GM21526 (cell line): ENCODE data around the gene HLA-DPB1.
A peak's percentile ranks its signal among the peaks of the same experiment; 100 is the strongest.
"Not testable (repeated sequence)": the region's sequence is repeated elsewhere in the genome, so short reads cannot be mapped to it uniquely, and the experiment has no call there.

Experiments
- ATAC-seq: cut with Tn5 transposase; IDR thresholded peaks from one replicate; pipeline ENCODE4 v1.9.1; 2021; ENCODE audit warnings: moderate library complexity; ENCODE audit not compliant: unreplicated experiment, low FRiP score

The HLA-DPB1 gene

DNA sequence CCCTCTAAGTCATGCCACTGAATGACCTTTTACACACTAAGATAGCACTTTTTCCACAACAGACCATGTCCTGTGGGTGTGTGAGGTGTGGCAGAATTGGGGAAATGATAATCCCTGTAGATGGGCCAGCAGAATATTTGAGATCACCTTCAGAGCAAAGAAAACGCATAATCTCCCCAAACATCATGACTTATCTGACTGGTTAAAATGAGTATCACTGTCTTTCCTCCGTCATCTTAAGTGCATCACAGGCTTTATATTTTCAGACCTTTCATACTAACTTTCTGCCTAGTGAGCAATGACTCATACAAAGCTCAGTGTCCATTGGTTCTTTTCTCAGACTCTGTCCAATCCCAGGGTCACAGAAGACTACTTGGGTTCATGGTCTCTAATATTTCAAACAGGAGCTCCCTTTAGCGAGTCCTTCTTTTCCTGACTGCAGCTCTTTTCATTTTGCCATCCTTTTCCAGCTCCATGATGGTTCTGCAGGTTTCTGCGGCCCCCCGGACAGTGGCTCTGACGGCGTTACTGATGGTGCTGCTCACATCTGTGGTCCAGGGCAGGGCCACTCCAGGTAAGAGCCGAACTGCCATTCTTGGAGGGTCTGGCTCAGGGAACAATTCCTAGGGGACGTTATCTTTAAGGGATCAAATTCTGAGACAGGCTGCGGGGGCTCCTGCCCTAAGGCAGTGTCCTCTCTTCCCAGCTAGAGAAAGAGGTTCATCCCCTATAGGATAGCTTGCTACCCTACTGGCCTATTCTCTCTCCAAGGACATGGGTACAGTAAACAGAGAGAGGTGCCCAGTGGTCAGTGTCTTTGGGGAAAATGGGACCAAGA lies at the start of gene HLA-DPB1:
Gene HLA-DPB1 (plus strand): TSS at position 423 of the 838 bp plus-strand sequence. CDS start 52 bp downstream, at position 475.
- ATAC-seq, result peak; percentile 62

DNA sequence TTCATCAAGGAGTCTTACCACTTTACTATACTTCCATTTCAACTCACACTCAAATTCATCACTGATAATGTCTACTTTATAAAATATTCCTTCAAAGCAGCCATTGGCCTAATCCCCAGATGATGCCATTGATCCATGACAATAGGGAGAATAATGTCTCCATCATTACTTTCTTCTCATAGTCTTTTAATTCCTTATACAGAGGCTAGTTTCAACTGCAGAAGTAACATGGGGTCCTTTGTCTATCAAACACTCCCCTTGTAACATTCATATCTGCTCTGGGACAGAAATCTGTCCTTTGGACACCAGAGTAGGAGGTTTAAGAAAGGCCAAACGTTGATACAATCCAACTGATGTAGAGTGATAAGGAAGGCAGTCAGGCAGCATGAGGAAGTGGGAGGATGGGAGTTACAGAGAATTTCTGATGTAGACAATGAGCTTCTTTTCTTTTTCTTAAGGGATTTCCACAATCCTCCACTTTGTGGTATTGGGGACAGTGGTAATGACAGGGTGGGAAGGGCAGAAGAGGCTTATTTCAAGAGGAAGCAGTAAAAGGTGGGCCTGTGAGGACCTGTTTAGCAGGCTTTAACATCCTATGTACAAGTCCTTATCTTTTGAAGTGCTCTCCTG lies 47.5 kb upstream of the HLA-DPB1 start:
- ATAC-seq, result no peak

DNA sequence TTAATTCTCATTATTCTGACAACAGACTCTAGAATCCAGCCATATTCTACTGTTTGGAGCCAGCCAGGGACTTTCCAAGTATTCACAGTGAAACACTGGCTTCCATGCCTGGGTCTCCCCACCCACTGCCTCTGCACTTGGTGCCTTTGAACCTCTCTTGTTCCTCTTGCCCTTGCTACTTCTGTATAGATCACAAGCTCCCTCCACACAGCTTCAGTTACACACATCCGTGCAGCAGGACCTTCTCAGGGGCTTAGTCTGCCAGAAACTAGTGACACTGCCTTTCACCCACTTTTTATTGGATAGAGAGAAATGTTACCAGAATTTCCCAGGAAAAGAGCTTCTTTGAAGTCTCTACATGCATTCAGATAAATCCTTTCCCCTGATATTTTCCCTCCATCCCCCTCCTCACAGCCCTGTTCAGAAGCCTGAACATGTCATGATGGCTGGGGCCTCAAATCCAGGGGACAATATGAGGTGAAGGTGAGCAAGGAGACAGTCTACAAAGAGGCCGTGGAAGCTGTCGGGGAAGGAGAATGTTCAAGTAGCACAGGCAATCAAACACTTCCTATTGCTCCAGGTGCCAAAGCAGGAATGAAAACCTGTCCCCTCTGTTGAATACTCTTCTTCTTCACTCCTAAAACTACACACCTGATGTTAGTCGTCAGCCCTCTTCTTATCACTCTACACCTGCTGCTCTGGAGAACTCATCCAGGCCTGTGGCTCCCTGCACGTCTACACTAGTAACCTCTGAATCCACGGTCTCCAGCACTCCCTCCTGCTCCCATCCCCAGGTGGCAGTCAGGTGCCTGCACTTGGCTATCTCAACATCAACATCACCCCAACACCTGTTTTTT lies 46.2 kb upstream of the HLA-DPB1 start:
- peak; percentile 64 for ATAC-seq

DNA sequence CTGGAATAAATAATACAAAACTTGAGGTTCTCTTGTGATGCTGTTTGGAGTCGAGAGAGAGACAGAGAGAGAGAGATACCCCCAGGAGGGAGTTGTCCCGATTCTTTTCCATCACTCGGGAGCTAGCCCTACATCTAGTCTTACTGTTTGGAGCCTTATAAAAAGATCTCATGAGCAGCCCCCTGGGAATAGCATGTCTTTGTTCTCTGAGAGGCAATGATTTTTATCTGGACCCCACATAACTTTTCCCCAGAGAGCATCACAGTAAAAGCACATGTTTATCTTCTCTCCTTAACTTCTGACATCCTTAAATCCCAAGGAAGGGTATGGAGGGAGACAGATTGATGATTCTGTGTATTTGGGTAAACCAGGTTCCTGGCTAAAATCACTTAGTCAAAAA lies 45.5 kb upstream of the HLA-DPB1 start:
- ATAC-seq, result no peak

DNA sequence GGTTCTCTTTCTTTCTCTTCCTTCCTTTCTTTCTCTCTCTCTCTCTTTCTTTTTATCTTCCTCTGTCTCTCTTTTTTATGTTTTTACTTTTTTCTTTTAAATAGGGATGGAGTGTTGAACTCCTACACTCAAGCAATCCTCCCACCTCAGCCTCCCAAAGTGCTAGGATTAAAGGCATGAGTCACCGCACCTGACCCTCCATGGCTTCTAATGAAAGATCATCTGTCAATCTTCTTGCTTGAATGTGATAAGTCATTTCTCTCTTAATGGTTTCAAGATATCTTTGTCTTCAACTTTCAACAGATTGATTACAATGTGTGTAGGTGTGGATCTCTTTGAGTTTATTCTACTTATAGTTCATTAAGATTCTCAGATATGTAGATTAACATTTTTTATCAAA lies 41.2 kb upstream of the HLA-DPB1 start:
- no peak for ATAC-seq

DNA sequence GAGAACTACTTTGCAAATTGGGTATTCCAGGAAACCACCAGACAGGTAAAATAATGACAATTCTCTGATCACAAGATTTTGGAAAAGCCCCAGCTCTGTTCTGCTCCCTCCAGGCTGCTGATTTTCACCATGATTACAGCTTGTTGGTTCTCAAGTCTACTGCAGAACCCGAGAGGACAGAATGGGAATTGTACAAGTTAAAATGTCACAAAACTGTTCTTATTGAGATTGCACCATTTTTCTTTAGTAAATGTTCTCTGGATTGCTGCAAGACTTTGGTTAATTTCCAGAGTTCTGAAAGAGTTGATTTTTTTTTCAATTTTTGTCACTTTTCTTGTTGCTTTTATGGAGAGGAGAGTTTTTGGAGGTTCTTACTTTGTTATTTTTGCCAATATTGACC lies 39.3 kb upstream of the HLA-DPB1 start:
- no peak for ATAC-seq

DNA sequence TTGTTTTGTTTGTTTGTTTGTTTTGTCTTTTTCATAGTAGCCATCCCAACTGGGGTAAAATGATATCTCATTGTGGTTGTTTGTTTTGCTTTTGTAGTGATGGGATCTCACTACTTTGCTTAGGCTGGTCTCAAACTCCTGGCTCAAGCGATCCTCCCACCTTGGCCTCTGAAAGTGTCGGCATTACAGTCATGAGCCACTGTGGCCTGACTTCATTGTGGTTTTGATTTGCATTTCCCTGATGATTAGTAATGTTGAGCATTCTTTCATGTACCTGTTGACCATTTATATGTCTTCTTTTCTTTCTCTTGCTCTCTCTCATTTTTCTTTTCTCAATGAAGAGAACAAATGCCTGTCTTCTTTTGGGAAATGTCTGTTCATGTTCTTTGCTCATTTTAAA lies 35.6 kb upstream of the HLA-DPB1 start:
- no peak for ATAC-seq

DNA sequence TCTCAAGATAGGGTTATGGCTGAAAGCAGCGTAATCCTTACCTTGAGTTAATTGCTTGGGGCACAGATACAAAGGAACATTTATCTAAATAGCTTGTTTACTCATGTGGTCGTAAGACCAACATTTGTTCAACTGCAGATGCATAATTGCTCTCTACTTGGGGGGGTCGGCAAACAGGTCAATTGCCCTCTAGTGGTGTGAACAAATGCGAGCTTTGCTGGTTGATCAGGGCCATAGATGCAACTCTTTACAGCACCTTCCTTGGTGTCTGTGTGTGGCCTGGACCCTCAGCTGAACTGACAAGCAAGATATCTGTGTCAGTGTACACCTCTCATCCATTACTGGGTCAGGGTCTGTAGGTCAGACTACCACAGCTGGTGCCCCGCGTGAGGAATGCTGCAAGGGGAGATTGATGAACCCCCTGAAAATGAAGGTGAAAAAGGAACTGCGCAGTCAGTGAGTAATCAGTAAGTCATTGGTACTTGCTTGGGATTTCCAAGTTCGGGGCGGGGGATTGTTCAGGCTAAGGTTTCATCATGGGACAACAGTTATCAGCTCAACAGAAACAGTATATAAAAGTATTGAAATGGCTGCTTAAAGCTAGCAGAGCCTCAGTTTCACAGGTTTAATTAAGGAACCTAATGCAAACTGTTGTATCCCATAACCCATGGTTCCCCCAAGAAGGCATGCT lies 26.3 kb upstream of the HLA-DPB1 start:
- no peak for ATAC-seq

DNA sequence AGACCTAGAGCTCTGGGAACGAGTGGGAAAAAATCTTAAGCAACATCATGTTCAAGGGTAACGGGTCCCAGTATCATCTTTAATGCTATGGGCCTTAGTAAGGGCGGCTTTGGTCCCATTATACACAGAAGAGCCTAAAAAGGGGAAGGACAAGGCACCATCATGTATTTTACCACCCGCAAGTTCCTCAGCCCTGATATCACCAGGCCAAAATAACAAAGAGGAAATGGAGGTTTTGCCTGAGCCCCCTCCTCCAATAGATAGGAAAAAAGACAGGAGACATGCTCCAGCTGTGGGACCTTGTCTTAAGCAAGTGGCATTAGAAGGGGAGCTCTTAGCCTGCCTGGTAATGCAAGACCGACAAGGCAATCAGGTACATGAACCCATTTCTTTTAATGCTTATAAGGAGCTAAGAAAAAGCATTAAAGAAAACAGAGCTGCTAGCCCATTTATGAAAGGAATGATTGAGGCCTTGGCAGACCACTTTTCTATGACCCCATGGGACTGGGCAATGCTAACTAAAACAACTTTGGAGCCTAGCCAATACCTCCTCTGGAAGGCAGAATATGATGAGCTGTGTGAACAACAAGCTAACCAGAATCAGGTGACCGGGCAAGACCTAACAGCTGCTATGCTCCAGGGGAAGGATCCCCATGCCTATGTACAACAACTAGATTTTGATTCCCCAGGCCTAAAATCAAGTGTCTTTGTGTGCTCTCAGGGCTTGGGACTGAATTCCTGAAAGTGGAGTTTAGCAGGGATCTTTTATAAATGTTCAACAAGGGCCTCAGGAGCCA lies 25.6 kb upstream of the HLA-DPB1 start:
- ATAC-seq, result no peak

DNA sequence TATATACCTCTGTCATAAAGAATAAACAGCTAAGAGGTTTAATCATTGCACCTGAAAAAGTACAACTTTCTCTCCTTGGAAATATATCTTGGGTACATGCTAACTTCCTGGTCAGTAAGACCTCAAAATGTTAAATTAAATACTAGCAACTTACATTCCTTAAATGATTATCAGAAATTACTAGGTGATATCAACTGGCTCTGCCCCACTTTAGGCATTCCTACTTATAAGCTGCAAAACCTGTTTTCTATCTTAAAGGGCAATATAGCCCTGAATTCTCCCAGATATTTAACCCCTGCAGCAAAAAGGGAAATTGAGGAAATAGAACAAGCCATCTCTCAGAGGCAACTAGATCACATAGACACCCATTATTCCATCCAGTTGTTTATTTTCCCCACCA lies 23.2 kb upstream of the HLA-DPB1 start:
- ATAC-seq, result no peak

DNA sequence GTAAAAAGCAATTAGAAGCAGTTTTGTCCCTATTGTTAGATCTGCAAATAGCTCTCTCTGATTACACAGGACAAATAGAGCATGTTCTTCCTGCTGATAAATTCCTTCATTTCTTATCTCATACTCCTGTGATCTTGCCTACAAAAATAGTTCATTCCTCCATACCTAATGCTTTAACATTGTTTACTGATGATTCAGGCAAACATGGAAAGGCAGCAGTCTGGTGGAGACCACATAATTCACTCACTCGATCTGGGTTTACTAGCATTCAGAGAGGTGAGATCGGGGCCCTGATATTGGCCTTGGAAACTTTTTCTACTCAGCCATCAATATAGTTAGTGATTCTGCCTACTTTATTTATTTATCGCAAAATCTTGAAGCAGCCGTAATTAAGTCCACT lies 22.6 kb upstream of the HLA-DPB1 start:
- ATAC-seq, result no peak

DNA sequence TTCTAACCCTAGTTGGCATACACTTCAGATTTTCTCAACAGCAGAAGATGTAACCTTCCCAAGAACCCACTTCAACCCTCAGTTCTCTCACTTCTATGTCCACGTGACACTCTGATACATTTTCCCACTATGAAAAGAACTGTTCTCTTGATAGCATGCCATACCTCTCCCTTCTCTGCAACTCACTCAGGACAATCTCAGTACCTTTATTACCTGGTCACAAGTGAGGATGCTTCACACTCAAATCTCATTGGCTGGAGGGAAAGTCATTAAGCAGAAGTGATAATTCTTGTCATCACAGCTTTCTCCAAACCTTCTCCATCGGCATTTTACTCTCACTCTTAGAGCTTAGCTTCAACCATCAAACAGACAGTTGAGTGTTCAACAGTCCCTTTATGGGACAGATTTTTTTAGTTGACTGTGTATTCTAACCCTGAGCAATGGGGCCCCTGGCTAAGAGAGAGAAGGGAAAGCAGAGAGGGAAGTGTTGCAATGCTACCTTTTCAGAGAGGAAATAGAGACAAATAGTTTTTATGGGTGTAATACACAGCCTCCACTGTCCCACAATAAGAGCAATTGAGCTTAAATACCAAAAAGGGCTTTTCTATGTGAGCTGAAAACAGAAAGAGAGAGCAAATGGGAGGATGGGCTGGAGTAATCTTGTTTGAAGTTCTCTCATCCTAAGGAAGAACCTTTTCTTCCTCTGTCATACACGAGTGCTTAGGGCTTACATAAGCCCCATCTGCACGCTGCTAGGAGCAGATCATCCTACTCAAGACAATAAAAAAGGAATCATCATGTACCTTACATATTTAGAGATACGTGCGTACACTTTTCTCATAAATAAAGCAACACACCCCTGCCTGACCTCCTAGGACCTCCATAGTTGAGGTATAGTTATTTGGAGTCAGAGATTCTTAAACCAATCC lies 18.3 kb upstream of the HLA-DPB1 start:
- ATAC-seq, result no peak

DNA sequence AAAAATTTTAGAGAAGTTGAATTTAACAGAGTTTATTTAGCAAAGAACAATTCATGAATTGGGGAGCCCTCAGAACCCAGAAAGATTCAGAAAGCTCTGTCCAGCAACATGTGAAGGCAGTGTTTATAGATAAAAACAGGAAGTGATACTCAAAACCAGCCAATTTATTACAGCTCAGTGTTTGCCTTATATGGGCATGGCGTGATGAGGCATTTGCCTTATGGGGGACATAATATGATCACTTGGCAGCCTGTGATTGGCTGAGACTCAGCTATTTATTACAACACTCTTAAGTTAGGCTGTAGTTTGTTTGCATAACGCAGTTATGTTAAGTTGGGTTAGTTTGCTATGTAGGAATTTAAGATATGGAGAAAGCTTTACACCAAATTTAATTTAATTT lies 13.8 kb upstream of the HLA-DPB1 start:
- peak; percentile 75 for ATAC-seq

DNA sequence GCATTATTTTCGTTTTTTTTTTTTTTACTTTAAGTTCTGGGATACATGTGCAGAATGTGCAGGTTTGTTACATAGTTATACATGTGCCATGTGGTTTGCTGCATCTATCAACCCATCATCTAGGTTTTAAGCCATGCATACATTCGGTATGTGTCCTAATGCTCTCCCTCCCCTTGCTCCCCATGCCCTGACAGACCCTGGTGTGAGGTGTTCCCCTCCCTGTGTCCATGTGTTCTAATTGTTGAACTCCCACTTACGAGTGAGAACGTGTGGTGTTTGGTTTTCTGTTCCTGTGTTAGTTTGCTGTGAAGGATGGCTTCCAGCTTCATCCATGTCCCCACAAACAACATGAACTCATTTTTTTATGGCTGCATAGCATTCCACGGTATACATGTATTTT lies 12.4 kb upstream of the HLA-DPB1 start:
- not testable (repeated sequence) for ATAC-seq

DNA sequence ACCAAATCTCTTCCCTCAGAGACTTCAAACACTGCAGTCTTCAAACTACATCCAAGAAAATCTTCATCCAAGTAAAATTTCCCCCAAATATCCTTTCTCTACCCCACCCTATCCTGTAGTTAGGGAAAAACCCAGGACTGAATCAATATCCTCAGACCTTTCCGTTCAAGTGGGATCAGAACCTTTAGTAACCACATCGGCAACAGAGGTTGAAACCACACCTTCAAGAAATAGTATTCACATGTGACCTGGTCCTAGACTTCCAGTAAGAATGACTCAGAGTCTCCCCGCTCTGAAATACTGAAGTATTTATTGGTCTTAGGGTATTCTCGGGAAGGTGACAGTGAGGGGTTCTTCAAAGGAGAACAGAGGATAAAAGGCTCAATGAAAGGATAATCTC lies 11.1 kb upstream of the HLA-DPB1 start:
- ATAC-seq, result no peak

DNA sequence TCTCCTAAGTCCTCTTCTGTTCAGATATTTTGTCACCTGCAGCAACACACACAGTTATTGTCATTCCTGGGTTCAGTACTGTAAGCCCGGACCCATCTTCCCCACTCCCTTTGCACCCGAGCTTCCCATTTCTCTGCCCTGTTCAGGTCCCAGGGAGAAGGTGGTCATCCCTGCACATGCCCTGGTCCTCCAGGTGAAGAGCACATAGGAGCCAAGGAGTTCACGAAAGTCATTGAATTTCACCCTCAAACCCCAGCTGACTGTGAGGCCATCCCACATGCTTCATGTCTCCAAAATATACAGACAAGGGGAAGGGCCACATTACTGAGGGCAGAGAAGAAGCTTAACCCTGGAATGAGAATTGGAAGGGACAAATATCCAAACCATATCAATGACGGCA lies 10.5 kb upstream of the HLA-DPB1 start:
- no peak for ATAC-seq

DNA sequence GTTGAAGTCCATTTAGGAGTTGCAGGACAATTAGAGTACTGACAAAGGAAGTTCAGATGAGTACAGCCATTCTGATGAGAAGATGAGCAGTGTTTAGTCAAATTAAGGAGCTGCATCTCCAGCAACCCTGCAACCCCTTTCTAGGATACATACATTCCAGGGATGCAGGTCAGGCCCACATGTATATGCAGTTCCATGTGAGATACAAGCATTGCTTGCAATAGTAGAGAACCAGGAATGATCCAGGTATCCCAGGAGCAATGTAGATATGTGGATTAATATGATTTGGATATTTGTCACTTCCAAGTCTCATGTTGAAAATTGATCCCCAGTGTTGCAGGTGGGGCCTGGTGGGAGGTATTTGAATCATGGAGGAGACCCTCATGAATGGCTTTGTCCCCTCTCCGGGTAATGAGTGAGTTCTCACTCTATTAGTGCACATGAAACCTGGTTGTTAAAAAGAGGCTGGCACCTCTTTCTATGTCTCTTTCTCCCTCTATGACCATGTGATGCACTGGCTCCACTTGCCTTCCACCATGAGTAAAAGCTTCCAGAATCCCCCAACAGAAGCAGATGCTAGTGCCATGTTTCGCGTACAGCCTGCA lies 8.8 kb upstream of the HLA-DPB1 start:
- no peak for ATAC-seq

DNA sequence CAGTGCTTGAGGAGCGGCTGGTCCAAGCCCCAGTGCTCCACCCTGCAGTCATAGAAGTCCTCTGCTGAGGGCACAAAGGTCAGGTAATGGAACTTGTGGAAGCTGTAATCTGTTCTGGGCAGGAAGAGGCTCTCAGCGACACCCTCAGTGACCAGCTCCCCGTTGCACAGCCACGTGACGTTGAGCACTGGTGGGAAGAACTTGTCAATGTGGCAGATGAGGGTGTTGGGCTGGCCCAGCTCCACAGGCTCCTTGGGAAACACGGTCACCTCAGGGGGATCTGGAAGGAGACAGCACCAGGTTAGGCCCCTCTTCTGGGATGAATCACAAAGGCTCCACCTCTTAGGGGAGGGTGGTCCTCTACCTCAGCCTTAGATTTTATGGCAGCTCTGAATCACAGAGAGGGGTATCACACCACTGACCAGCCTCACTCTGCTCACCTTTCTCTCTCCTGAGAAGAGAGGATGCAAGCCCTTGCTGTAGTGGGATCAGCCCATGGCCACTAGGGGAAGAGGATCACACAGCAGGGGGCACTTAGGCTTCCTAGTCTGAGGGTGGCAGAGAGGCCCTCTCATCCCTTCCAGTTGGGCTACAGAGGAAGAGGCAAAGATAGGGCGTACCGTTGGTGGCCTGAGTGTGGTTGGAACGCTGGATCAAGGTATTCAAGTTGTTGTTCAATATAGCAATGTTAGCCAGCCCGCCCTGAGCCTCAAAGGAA lies 6.6 kb upstream of the HLA-DPB1 start:
- no peak for ATAC-seq
